ENCODE results near the gene FZD8.

The FZD8 gene

DNA sequence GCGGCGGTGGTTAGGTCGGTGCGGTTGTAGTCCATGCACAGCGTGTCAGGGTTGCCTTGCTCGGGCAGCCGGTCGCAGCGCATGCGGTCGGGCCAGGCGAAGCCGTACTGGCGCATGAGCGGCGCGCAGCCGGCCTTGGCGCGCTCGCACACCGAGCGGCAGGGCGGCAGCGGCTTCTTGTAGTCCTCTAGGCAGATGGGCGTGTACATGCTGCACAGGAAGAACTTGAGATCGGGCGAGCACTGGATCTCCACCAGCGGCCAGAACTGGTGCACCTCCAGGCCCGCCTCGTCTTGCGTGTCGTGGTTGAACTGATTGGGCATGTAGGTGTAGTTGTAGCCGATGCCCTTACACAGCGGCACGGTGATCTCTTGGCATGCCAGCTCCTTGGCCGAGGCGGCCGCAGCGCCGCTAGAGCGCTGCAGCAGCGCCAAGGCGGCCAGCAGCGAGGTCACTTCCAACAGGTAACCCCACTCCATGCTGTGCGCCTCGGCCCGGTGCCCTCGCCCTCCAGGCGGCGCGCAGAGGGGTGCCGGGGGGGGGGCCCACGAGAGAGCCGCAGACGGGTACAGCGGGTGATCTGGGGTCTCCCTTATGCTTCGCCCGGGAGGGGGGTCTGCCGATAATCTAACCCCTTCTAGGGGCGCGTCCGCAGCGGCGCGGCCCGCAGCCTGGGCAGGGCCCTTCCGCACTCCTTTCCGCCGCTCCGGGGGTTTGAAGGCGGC, 983 bp downstream of the FZD8 start:
- peak; percentile 54 for DNase-seq (ENCODE audit: extremely low read depth, low read depth)
- no peak for TF ChIP-seq CTCF (IDR thresholded peaks at IDR 0.05; ENCODE audit: low read depth, low read length)

- TF ChIP-seq CTCF (IDR thresholded peaks at IDR 0.05; ENCODE audit: low read depth, low read length): peak; percentile 21
- DNase-seq (ENCODE audit: extremely low read depth, low read depth): no peak
These were observed 1.6 kb downstream of the FZD8 start for GRCh38 chr10:35640474-35640873.

- no peak for DNase-seq (ENCODE audit: extremely low read depth, low read depth)
- peak; percentile 14 for TF ChIP-seq CTCF (IDR thresholded peaks at IDR 0.05; ENCODE audit: low read depth, low read length)
These were observed 2.2 kb downstream of the FZD8 start for GRCh38 chr10:35639728-35640401.

- TF ChIP-seq CTCF (IDR thresholded peaks at IDR 0.05; ENCODE audit: low read depth, low read length): no peak
- no peak for DNase-seq (ENCODE audit: extremely low read depth, low read depth)
These were observed 2.9 kb downstream of the FZD8 start for GRCh38 chr10:35639021-35639727.

DNA sequence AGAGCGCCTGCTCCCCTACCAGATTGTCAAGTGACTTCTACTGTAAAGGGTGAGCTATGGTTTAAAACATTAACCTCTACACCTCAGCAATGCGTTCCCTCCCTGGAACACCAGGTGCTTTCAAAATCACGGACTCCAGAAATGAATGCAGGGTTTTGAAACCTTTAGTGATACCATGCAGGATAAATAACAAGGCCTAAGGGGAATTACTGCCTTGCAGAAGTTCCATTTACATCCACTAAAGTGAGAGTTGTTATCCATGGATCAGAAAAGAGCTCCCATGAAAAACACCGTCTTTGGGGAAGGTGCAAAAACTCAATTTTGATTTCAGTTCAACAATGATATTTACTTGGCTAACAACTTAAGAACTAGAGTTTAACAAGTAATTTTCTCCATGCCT, 4.0 kb downstream of the FZD8 start:
- no peak for DNase-seq (ENCODE audit: extremely low read depth, low read depth)
- TF ChIP-seq CTCF (IDR thresholded peaks at IDR 0.05; ENCODE audit: low read depth, low read length): no peak

- no peak for DNase-seq (ENCODE audit: extremely low read depth, low read depth)
- no peak for TF ChIP-seq CTCF (IDR thresholded peaks at IDR 0.05; ENCODE audit: low read depth, low read length)
These were observed 4.6 kb downstream of the FZD8 start for GRCh38 chr10:35637462-35637861.

DNA sequence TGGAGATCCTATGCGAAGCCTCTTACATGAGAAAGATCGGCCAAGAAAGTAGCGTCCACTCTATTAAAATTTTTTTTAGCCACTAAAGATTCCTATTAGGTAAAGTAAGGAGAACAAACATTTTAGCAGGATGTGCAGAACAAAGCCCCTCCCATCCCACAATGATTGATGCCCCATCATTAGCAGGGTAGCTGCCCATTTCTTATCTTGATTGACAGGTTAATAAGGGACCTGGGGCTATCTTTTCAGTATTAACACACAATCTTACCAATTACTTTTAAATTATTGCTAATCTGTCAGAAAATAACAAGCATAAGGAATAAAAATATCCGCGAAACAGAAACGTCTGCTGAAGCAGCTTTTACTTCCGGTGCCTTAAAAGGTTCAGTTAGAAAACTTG, 5.1 kb downstream of the FZD8 start:
- TF ChIP-seq CTCF (IDR thresholded peaks at IDR 0.05; ENCODE audit: low read depth, low read length): no peak
- no peak for DNase-seq (ENCODE audit: extremely low read depth, low read depth)

All from AG09319 (cell line).